HG02678 (cell line): ENCODE data around the gene SMYD4.

ENCODE experiments used
- ATAC-seq: cut with Tn5 transposase; IDR thresholded peaks from one replicate; pipeline ENCODE4 v1.9.1; 2021; ENCODE audit warnings: mild to moderate bottlenecking, moderate library complexity; ENCODE audit not compliant: unreplicated experiment

SMYD4 gene

DNA sequence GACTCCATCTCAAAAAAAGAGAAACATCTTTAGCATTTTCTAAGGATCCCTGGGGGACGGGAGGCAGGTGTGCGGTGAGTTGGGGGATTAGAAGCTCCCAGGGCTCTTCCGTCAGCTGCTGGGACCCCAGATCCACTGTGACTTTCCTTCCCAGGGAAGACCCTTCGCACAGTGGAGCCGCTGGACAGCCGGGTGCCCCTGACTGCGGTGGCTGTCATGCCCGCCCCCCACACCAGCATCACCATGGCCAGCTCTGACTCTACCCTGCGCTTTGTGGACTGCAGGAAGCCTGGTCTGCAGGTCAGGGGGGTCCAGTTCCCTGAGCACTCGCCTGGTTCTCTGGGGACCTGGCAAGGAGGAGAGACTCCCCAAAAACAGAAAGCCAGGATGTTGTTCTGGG lies 94.3 kb downstream of the SMYD4 start:
- no peak for ATAC-seq

DNA sequence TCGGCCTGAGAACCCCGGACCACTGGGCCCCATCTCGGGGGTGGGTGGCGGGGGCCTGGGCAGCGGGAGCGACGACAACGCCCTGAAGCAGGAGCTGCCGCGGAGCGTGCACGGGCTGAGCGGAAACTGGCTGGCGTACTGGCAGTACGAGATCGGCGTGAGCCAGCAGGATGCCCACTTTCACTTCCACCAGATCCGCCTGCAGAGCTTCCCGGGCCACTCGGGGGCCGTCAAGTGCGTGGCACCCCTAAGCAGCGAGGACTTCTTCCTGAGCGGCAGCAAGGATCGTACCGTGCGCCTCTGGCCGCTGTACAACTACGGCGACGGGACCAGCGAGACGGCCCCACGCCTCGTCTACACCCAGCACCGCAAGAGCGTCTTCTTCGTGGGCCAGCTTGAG lies 95.9 kb downstream of the SMYD4 start:
- ATAC-seq = no peak

DNA sequence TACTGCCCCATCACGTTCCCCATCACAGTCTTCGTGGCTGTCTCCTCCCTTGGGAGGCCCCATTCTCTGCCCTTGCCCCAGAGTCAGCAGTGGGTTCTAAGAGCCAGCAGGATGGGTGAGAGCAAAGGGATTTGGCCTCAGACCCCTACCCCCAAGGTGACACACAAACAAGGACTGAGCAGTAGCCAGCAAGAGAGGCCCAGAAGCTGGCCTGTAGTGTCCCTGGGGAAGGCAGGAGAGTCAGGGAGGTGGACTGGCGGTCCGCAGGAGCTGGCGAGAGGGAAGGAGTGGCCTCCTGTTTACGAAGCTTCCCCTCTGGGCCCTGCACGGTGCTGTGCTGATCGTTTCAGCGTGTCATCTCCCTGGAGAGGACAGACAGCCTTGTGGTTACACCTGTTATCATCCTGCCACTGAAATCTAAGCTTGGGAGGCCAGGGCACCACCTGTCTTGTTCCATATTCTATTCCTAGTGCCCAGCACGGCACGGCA lies 96.8 kb downstream of the SMYD4 start:
- no peak for ATAC-seq

DNA sequence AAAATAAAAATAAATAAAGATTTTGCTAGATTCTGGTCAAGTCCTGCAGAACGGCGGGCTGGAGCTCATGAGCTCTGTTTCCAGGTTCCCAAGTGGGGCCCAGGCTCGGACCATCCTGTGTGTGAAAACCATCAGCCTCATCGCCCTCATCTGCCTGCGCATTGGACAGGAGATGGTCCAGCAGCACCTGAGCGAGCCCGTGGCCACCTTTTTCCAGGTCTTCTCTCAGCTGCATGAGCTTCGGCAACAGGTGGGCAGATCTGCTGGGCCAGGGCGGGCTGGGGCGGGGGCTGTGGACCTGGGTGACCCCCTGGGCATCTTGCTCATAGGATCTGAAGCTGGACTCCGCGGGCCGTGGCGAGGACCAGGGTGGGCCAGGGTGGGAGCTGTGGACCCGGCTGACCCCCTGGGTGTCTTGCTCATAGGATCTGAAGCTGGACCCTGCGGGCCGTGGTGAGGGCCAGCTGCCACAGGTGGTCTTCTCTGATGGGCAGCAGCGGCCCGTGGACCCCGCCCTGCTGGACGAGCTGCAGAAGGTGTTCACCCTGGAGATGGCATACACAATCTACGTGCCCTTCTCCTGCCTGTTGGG lies 97.4 kb downstream of the SMYD4 start:
- no peak for ATAC-seq

DNA sequence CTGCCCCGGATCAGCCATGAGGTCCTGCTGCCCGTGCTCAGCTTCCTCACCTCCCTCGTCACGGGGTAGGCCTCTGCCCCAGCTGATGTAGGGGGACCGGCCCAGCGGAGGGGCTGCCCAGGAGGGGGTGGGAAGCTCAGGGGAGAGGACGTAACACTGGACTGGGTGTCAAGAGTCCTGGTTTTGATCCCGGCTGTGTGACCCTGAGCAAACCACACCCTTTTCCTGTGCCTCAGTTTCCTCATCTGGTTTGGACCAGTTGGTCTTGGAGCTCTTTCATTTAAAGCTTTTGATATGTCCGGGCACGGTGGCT lies 98.6 kb downstream of the SMYD4 start:
- ATAC-seq = no peak

DNA sequence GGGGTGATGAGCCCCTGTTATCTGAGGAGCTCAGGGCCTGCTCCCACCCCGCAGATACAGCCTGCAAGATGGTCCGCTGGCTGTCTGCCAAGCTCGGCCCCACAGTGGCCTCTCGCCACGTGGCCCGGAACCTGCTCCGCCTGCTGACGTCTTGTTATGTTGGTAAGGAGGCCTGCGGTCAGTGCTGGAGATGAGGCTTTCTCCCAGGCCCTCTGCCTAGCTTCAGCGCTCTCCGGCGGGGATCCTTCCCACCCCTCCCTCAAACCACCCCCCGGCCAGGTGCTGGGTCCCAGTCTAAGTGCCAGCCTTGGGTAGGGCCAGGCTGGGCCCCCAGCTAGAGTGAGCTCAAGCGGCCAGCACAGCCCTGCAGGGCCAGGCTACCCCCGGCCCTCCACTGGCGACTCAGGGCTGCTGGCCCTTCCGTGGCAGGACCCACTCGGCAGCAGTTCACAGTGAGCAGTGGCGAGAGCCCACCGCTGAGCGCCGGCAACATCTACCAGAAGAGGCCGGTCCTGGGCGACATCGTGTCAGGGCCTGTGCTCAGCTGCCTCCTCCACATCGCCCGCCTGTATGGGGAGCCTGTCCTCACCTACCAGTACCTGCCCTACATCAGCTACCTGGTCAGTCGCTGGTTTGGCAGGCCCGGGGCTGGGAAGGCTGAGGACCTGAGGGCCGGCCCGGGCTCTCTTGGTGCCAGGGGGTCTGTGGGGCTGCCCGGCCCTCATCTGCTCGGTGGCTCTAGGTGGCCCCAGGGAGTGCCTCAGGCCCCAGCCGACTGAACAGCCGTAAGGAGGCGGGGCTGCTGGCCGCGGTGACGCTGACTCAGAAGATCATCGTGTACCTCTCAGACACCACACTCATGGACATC lies 99.1 kb downstream of the SMYD4 start:
- no peak for ATAC-seq

DNA sequence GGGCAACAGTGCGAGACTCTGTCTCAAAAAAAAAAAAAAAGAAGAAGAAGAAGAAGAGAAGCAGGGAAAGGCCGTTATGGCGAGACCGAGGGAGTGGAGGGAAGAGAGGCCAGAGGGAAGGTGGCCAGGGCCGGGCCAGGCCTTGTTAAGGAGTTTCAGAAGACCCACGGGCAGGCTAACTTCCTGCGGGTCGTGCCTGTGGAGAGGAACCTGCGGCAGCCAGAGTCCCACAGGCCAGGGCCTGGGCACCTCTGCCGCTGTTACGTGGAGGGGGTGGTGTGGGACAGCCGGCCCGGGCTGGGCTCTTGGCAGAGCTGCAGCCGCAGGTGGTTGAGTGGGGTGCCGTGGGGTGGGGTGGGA lies 99.8 kb downstream of the SMYD4 start:
- ATAC-seq = no peak
